GM12891 (cell line): ENCODE results near the gene C2orf72.

Experiments used
- POLR2A ChIP-seq: IDR thresholded peaks from 2 replicates; pipeline ENCODE4 v1.6.1; 2011; ENCODE audit warnings: low read depth, low read length, control low read depth
- TAF1 ChIP-seq: IDR thresholded peaks from 2 replicates; pipeline ENCODE4 v1.6.1; 2011; ENCODE audit warnings: low read depth, low read length, control low read depth

DNA sequence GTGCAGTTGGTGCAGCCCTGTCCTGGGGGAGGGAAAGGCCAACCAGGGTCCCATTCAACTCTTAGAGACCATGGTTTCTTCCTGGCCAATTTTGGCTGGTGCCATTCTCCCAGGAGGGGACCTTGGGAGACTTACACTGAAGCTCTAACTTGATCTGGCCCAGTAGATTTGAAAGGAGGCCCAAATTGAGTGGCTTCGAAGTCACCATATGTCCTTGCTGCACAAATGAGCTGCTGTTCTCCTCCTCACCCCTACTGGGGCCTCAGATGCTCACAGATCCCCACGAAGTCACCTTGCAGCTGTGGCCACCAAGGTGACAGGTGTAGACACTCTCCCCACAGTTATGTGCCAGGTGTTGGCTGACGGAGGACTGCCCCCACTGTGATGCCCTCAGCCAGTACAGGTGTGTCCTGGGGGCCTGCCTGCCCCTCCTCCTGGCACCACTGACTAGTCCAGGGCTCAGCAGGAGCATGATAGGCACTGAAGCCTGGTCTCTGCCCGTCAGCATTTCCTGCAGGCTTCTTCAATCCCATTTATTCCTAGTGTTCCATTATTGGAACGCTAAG lies 4.7 kb upstream of the C2orf72 start:
- TF ChIP-seq TAF1: no peak
- no peak for TF ChIP-seq POLR2A
